Measurements from ENCODE around the gene DMBX1. TPM values are rescaled to one million over a fixed set of nuclear protein-coding genes. Genes with fewer than 3 reads are reported as not detected.

DMBX1 gene
- total RNA-seq (2022; extraction: Qiagen RNA extraction): 0.61 to 0.99 TPM (median 0.87 TPM) in 5 replicates

DNA sequence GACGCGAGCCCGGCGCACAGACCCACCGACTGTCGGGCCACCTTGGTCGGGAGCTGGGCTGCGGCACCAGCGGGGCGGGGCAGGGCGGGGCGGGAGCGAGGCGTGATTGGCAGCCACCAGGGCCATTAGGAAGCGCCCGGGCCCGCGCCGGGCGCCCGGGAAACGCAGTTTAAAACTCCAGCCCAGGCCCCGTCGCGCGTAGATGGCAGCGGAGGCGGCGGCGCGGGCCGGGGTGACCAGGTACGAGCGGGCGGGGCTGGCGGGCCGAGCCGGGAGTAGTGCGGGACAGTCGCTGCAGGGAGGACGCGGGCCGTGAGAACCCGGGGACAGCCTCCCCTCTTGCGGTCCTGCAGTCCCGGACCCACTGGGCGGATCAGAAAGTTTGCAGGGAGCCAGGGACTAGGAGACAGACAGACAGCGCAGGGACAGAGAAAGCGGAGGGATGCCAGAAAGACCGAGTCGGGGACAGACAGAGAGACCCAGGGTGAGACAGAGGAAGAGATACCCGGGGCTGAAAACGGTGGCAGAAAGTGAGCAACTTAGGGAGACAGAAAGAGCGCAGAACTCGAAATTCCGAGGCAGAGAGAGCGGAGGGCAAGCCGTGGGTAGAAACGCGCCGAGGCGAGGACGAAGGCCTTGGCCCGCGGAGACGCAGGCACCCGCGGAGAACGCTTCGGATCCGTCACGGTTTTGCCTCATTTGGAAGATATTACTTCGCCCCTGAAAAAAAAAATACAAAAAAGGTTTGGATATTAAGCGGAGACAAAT, at the start of gene DMBX1:
DMBX1 (plus strand) TSS at position 199 of the 768 bp plus-strand sequence. CDS start 17,175 bp downstream, outside the sequence.

Other genes with a start within 250 kb of the DMBX1 start
- gene RAD54L, start 242.1 kb upstream of the DMBX1 start, total RNA-seq (2022; extraction: Qiagen RNA extraction): 9.1 to 11.7 TPM (median 11.5 TPM) in 5 replicates
- gene LRRC41, start 186.2 kb upstream of the DMBX1 start, total RNA-seq (2022; extraction: Qiagen RNA extraction): 40.6 to 45.7 TPM (median 42.5 TPM) in 5 replicates
- 391 to 458 TPM (median 415 TPM) in 5 replicates for gene UQCRH, start 186.1 kb upstream of the DMBX1 start, total RNA-seq (2022; extraction: Qiagen RNA extraction)
- gene NSUN4, start 149.0 kb upstream of the DMBX1 start, total RNA-seq (2022; extraction: Qiagen RNA extraction): 11.4 to 14.3 TPM (median 12.5 TPM) in 5 replicates
- gene FAAH, start 95.5 kb upstream of the DMBX1 start, total RNA-seq (2022; extraction: Qiagen RNA extraction): 0.61 to 0.88 TPM (median 0.81 TPM) in 5 replicates
- gene KNCN, start 61.8 kb downstream of the DMBX1 start, total RNA-seq (2022; extraction: Qiagen RNA extraction): not detected in 5 replicates
- gene MKNK1, start 114.4 kb downstream of the DMBX1 start, total RNA-seq (2022; extraction: Qiagen RNA extraction): 18.3 to 23.4 TPM (median 20.1 TPM) in 5 replicates
- 3.2 to 4.4 TPM (median 4.1 TPM) in 5 replicates for gene MOB3C, start 127.0 kb downstream of the DMBX1 start, total RNA-seq (2022; extraction: Qiagen RNA extraction)
- gene ATPAF1, start 178.5 kb downstream of the DMBX1 start, total RNA-seq (2022; extraction: Qiagen RNA extraction): 31.2 to 34.8 TPM (median 33.9 TPM) in 5 replicates
- gene TEX38, start 182.0 kb downstream of the DMBX1 start, total RNA-seq (2022; extraction: Qiagen RNA extraction): 0.16 TPM in 1 of 5 replicates, not detected in the others
- 22.3 to 35.4 TPM (median 25.9 TPM) in 5 replicates for gene EFCAB14, start 229.3 kb downstream of the DMBX1 start, total RNA-seq (2022; extraction: Qiagen RNA extraction)

Measured in A549 treated with Hydrocortisone at 1 μM for 4 hours (cell line).